Mesendoderm (in vitro differentiated cells): ENCODE data around the gene NHERF1.
A peak's percentile ranks its signal among the peaks of the same experiment; 100 is the strongest.

ENCODE experiments used
- DNase-seq: peaks from one replicate; pipeline ENCODE4 v3.0.0; 2013
- H2AK5ac ChIP-seq: 2 replicates; pipeline ENCODE4 v1.6.1; 2013; ENCODE audit warnings: low read length, inconsistent platforms
- H2BK120ac ChIP-seq: 2 replicates; pipeline ENCODE4 v1.6.1; 2013; ENCODE audit warnings: low read depth, mild to moderate bottlenecking, low read length, moderate library complexity, mixed read lengths
- H2BK15ac ChIP-seq: replicated peaks from 2 replicates; pipeline ENCODE4 v1.6.1; 2013; ENCODE audit warnings: low read depth, mild to moderate bottlenecking, moderate library complexity
- H2BK5ac ChIP-seq: 2 replicates; pipeline ENCODE4 v1.6.1; 2013; ENCODE audit warnings: low read length, inconsistent platforms
- H3K18ac ChIP-seq: 2 replicates; pipeline ENCODE4 v1.6.1; 2013; ENCODE audit warnings: mild to moderate bottlenecking, low read length, mixed read lengths
- H3K23ac ChIP-seq: one replicate; pipeline ENCODE4 v1.6.1; 2013; ENCODE audit warnings: low read length
- H3K27ac ChIP-seq: 2 replicates; pipeline ENCODE4 v1.5.1; 2013; ENCODE audit warnings: low read depth, mild to moderate bottlenecking, inconsistent platforms, low read length, moderate library complexity
- H3K27me3 ChIP-seq: 2 replicates; pipeline ENCODE4 v1.6.1; 2013; ENCODE audit warnings: low read length, control low read depth, mild to moderate bottlenecking, inconsistent platforms; ENCODE audit not compliant: insufficient read depth, poor library complexity
- H3K36me3 ChIP-seq: 2 replicates; pipeline ENCODE4 v1.6.1; 2013; ENCODE audit warnings: low read length, inconsistent platforms; ENCODE audit not compliant: control insufficient read depth, insufficient read depth
- H3K4ac ChIP-seq: one replicate; pipeline ENCODE4 v1.6.1; 2013; ENCODE audit warnings: low read depth, mild to moderate bottlenecking, low read length, moderate library complexity
- H3K4me1 ChIP-seq: 2 replicates; pipeline ENCODE4 v1.6.1; 2013; ENCODE audit warnings: low read depth, low read length, inconsistent platforms; ENCODE audit not compliant: control insufficient read depth
- H3K4me2 ChIP-seq: 2 replicates; pipeline ENCODE4 v1.6.1; 2013; ENCODE audit warnings: low read length
- H3K4me3 ChIP-seq: 2 replicates; pipeline ENCODE4 v1.5.1; 2013; ENCODE audit warnings: mild to moderate bottlenecking, low read length
- H3K56ac ChIP-seq: one replicate; pipeline ENCODE4 v1.6.1; 2013; ENCODE audit warnings: low read length
- H3K79me1 ChIP-seq: 2 replicates; pipeline ENCODE4 v1.6.1; 2013; ENCODE audit warnings: low read length, inconsistent platforms
- H3K79me2 ChIP-seq: 2 replicates; pipeline ENCODE4 v1.6.1; 2013; ENCODE audit warnings: mild to moderate bottlenecking, low read length; ENCODE audit not compliant: control insufficient read depth, insufficient read depth
- H3K9ac ChIP-seq: 2 replicates; pipeline ENCODE4 v1.6.1; 2013; ENCODE audit warnings: low read length, inconsistent platforms
- H4K5ac ChIP-seq: one replicate; pipeline ENCODE4 v1.6.1; 2013; ENCODE audit warnings: low read length
- H4K8ac ChIP-seq: one replicate; pipeline ENCODE4 v1.6.1; 2013; ENCODE audit warnings: low read depth, mild to moderate bottlenecking, control low read depth, low read length, moderate library complexity
- WGBS: extraction: QIAGEN DNeasy Blood & Tissue Kit; methylation state at CpG from one replicate; pipeline ENCODE4 v1.1.7; 2013; ENCODE audit warnings: low lambda C conversion rate, missing lambda C conversion rate; ENCODE audit not compliant: insufficient coverage; ENCODE audit errors: extremely low coverage; 5-methylcytosine and 5-hydroxymethylcytosine counted together

The NHERF1 gene

GRCh38 chr17:74733365-74734122, 14.9 kb upstream of the NHERF1 start:
- no peak overlapping the region for H3K56ac ChIP-seq
- no peak overlapping the region for H4K5ac ChIP-seq
- no peaks in the 10 kb centered on the region for H3K4me1 ChIP-seq
- H3K4me2 ChIP-seq = no peak overlapping the region
- H3K79me2 ChIP-seq = no peaks in the 10 kb centered on the region
- H2BK5ac ChIP-seq = no peak overlapping the region
- H3K4ac ChIP-seq = no peak overlapping the region
- no peak overlapping the region for H2BK15ac ChIP-seq
- H4K8ac ChIP-seq = no peak overlapping the region
- WGBS = no CpG with 5 or more reads among the region's 9 CpGs
- no peak overlapping the region for H3K4me3 ChIP-seq
- H3K36me3 ChIP-seq = no peaks in the 10 kb centered on the region
- H2AK5ac ChIP-seq = no peak overlapping the region
- no peak overlapping the region for H3K9ac ChIP-seq
- no peaks in the 10 kb centered on the region for H3K27me3 ChIP-seq
- H3K27ac ChIP-seq = no peak overlapping the region
- H2BK120ac ChIP-seq = no peak overlapping the region
- DNase-seq = no peak
- no peak overlapping the region for H3K23ac ChIP-seq
- H3K18ac ChIP-seq = no peak overlapping the region
- H3K79me1 ChIP-seq = no peaks in the 10 kb centered on the region

DNA sequence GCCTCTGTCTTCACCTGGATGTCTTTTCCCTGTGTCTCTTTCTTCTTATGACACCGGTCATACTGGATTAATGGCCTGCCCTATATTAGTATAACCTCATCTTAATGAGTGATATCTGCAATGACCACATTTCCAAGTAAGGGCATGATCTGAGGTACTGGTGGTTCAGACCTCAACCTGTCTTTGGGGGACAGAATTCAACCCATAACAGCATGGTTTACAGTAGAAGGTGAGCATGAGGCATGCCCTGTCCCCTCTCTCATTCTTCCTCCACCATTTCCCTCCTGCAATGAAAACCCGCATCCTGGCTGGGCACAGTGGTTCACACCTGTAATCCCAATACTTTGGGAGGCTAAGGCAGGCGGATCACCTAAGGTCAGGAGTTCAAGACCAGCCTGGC, 14.2 kb upstream of the NHERF1 start:
- no peaks in the 10 kb centered on the region for H3K27me3 ChIP-seq

DNA sequence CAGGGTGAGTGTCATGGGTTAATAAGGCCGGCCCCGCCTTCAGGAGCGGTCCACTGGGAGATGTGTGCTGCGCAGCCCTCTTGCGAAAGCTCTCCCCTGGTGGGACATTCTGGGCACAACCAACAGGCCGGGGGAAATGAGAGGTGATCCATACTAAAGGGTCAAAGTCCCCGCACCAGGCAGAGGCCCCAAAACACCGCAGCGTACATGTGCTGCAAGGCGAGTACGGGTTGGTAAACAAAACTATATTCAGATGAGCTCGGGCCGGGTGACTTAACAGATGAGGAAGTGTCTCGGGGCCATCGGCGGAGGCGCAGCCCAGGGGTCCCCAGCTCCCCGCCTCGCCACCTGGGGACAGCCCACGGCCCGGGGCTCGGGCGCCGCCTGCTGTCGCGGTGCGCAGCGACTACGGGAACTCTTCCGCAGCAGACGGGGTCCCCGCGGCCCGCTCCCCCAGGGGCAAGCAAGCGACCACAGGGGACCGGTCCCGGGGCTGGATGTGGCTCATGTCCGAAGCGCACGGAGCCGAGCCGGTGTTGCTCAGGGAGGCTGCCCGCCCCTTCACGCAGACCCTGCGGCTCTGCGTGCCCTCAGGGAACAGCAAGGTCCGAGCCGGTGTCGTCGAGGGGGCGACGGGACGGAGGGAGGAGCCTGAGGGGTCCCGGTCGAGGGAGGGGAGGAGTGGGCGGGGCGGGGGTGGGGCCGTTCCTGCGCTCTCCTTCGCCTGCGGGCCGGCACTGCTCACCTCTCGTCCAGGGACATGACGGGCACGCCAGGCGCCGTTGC, 11.7 kb upstream of the NHERF1 start, which contains the start of gene RAB37:
Gene RAB37 (plus strand): TSS at position 744 of the 786 bp plus-strand sequence. CDS start 17 bp downstream, at position 761.
- H4K5ac ChIP-seq = no peak within 1 kb of the TSS
- no peak within 1 kb of the TSS for H4K8ac ChIP-seq
- peak within 1 kb of the TSS; percentile 92 for H3K4me2 ChIP-seq
- no peaks in the 10 kb centered on the region for H3K27me3 ChIP-seq
- no peak within 1 kb of the TSS for H2BK15ac ChIP-seq
- H3K79me1 ChIP-seq = no peaks in the 10 kb centered on the region
- H3K36me3 ChIP-seq = no peaks in the 10 kb centered on the region
- H3K79me2 ChIP-seq = no peaks in the 10 kb centered on the region
- H2BK120ac ChIP-seq = no peak within 1 kb of the TSS
- no peak within 1 kb of the TSS for H2BK5ac ChIP-seq
- no CpG with 5 or more reads among the region's 67 CpGs for WGBS
- H3K18ac ChIP-seq = no peak within 1 kb of the TSS
- no peak within 1 kb of the TSS for H3K4ac ChIP-seq
- H3K4me1 ChIP-seq = no peaks in the 10 kb centered on the region
- DNase-seq = peak; percentile 86
- no peak within 1 kb of the TSS for H2AK5ac ChIP-seq
- peak within 1 kb of the TSS; percentile 7 for H3K23ac ChIP-seq
- H3K56ac ChIP-seq = peak within 1 kb of the TSS; percentile 82
- H3K27ac ChIP-seq = no peak within 1 kb of the TSS
- peak within 1 kb of the TSS; percentile 33 for H3K4me3 ChIP-seq
- H3K9ac ChIP-seq = peak within 1 kb of the TSS; percentile 61

More for the DNA sequence above, 14.2 kb upstream of the NHERF1 start:
- Histone ChIP-seq H2AK5ac (no peak overlapping the region), H3K27ac (no peak overlapping the region), H3K56ac (no peak overlapping the region), H3K4ac (no peak overlapping the region), H4K8ac (no peak overlapping the region), H4K5ac (no peak overlapping the region), H2BK120ac (no peak overlapping the region), H3K79me2 (no peaks in the 10 kb centered on the region), H3K23ac (no peak overlapping the region), H3K4me2 (no peak overlapping the region), H3K79me1 (no peaks in the 10 kb centered on the region), H3K4me1 (no peaks in the 10 kb centered on the region), H3K36me3 (no peaks in the 10 kb centered on the region), H3K4me3 (no peak overlapping the region), H3K18ac (no peak overlapping the region), H3K9ac (no peak overlapping the region), H2BK15ac (no peak overlapping the region), H2BK5ac (no peak overlapping the region)
- DNase-seq = no peak
- no CpG with 5 or more reads among the region's 3 CpGs for WGBS

- peak overlapping the region; percentile 51 for H3K4me2 ChIP-seq
- peak; percentile 96 for DNase-seq
- H3K4ac ChIP-seq = no peak overlapping the region
- no peak overlapping the region for H2BK5ac ChIP-seq
- no peak overlapping the region for H2AK5ac ChIP-seq
- H3K36me3 ChIP-seq = no peaks in the 10 kb centered on the region
- no peak overlapping the region for H2BK120ac ChIP-seq
- no peak overlapping the region for H3K23ac ChIP-seq
- H2BK15ac ChIP-seq = no peak overlapping the region
- no peak overlapping the region for H4K8ac ChIP-seq
- peak overlapping the region; percentile 24 for H3K4me3 ChIP-seq
- no peak overlapping the region for H3K27ac ChIP-seq
- H3K27me3 ChIP-seq = no peaks in the 10 kb centered on the region
- no peaks in the 10 kb centered on the region for H3K79me1 ChIP-seq
- H3K9ac ChIP-seq = peak overlapping the region; percentile 57
- no peak overlapping the region for H3K18ac ChIP-seq
- peak overlapping the region; percentile 82 for H3K56ac ChIP-seq
- peaks cover 3% of the 10 kb centered on the region for H3K4me1 ChIP-seq
- H4K5ac ChIP-seq = no peak overlapping the region
- no CpG with 5 or more reads among the region's 38 CpGs for WGBS
- H3K79me2 ChIP-seq = no peaks in the 10 kb centered on the region
Observed at GRCh38 chr17:74737299-74738050, 11.0 kb upstream of the NHERF1 start.

- Histone ChIP-seq H3K27ac (no peak overlapping the region), H3K36me3 (no peaks in the 10 kb centered on the region), H3K9ac (peak overlapping the region; percentile 57), H2BK15ac (no peak overlapping the region), H3K79me1 (no peaks in the 10 kb centered on the region), H3K4me2 (peak overlapping the region; percentile 51), H4K8ac (no peak overlapping the region), H2BK120ac (no peak overlapping the region), H3K4ac (no peak overlapping the region), H2AK5ac (no peak overlapping the region), H3K56ac (peak overlapping the region; percentile 82), H3K27me3 (no peaks in the 10 kb centered on the region), H3K4me1 (peaks cover 3% of the 10 kb centered on the region), H2BK5ac (no peak overlapping the region), H3K18ac (no peak overlapping the region), H4K5ac (no peak overlapping the region), H3K23ac (no peak overlapping the region), H3K4me3 (no peak overlapping the region), H3K79me2 (no peaks in the 10 kb centered on the region)
- DNase-seq = no peak
- WGBS = no CpG with 5 or more reads among the region's 16 CpGs
Observed at GRCh38 chr17:74738051-74738996, 10.1 kb upstream of the NHERF1 start.
